Caco-2 (cell line): Measurements from ENCODE around the gene FOXN3. TPM values are rescaled to one million over a fixed set of nuclear protein-coding genes. Genes with fewer than 3 reads are reported as not detected.

Experiments
- BruUV-seq: library from RNA; stranded (reverse); fragments of 400-500 nt; replicated peaks from 2 replicates; lab custom pipeline; 2021; lab: Mats Ljungman, UMichigan
- CTCF ChIA-PET: fragments of 300-600 bp; sonication (Branson Sonifier 250); formaldehyde crosslinking; loops from one replicate; lab custom pipeline; 2022; ENCODE audit warnings: antibody characterized with exemption; lab: Charles Lee
- POLR2A ChIA-PET: fragments of 300-600 bp; sonication (Branson Sonifier 250); formaldehyde crosslinking; loops from one replicate; lab custom pipeline; 2022; ENCODE audit warnings: antibody characterized with exemption; lab: Charles Lee
- DNase-seq, 2 experiments: peaks; one replicate each; pipeline versions ENCODE4 v3.0.0 to v3.0.0-alpha.2; 2020 to 2022
- H3K27me3 ChIP-seq: replicated peaks from 2 replicates; pipeline ENCODE4 v1.6.0; 2011; ENCODE audit warnings: low read length; ENCODE audit not compliant: control insufficient read depth, insufficient read depth
- H3K36me3 ChIP-seq: 2 replicates; pipeline ENCODE4 v1.5.1; 2011; ENCODE audit warnings: low read length; ENCODE audit not compliant: control insufficient read depth, insufficient read depth
- H3K4me1 ChIP-seq: fragments of 250-450 bp; sonication (Bioruptor Pico); 2 replicates; pipeline ENCODE4 v1.5.1; 2020; ENCODE audit warnings: mild to moderate bottlenecking
- H3K4me3 ChIP-seq: 2 replicates; pipeline ENCODE4 v1.5.1; 2011; ENCODE audit warnings: low read depth, mild to moderate bottlenecking, control low read depth, low read length
- H3K9me3 ChIP-seq: fragments of 250-450 bp; sonication (Bioruptor Pico); 2 replicates; pipeline ENCODE4 v1.5.1; 2020; ENCODE audit warnings: mild to moderate bottlenecking, moderate library complexity
- H3K27ac Mint-ChIP-seq: one replicate; pipeline ENCODE4 v1.8.0; 2022; ENCODE audit warnings: mixed read lengths; ENCODE audit not compliant: unreplicated experiment
- H3K27me3 Mint-ChIP-seq: one replicate; pipeline ENCODE4 v1.8.0; 2022; ENCODE audit warnings: mixed read lengths; ENCODE audit not compliant: insufficient read depth, unreplicated experiment
- H3K36me3 Mint-ChIP-seq: one replicate; pipeline ENCODE4 v1.8.0; 2022; ENCODE audit warnings: mild to moderate bottlenecking, mixed read lengths; ENCODE audit not compliant: insufficient read depth, unreplicated experiment
- H3K4me1 Mint-ChIP-seq: one replicate; pipeline ENCODE4 v1.8.0; 2022; ENCODE audit warnings: low read depth, mixed read lengths; ENCODE audit not compliant: unreplicated experiment
- H3K4me3 Mint-ChIP-seq: one replicate; pipeline ENCODE4 v1.8.0; 2022; ENCODE audit warnings: mild to moderate bottlenecking, moderate library complexity, mixed read lengths; ENCODE audit not compliant: unreplicated experiment
- H3K9me3 Mint-ChIP-seq: one replicate; pipeline ENCODE4 v1.8.0; 2022; ENCODE audit warnings: mixed read lengths; ENCODE audit not compliant: unreplicated experiment
- CTCF ChIP-seq, 2 experiments: fragments of 200-600 bp in 1 of 2; IDR thresholded peaks; 1 replicate in 1 of 2; 2 replicates in 1 of 2; pipeline versions ENCODE4 v1.5.1 to v1.8.0; 2011 to 2022; ENCODE audit warnings: antibody characterized with exemption in 1 of 2, control low read depth in 1 of 2, inconsistent platforms in 1 of 2, low read depth in 1 of 2, low read length in 1 of 2, mild to moderate bottlenecking in 1 of 2, moderate library complexity in 1 of 2; ENCODE audit not compliant: insufficient read depth in 1 of 2, severe bottlenecking in 1 of 2, unreplicated experiment in 1 of 2
- intact Hi-C: fragments of 100-400 bp; cut with micrococcal nuclease; formaldehyde crosslinking; loops from one replicate; pipeline ENCODE4 v1.10.0; 2022; ENCODE audit not compliant: unreplicated experiment
- total RNA-seq: library from RNA; stranded (reverse); gene quantifications from 2 replicates; pipeline ENCODE4 v1.2.3, GENCODE V29; 2022

The FOXN3 gene
- total RNA-seq, 1 experiment from 2014 or later, result 20.6 TPM

- no peaks in the 10 kb centered on the region for H3K4me1 Mint-ChIP-seq
- H3K4me1 ChIP-seq, result no peaks in the 10 kb centered on the region
- H3K4me3 Mint-ChIP-seq, result no peak overlapping the region
- H3K9me3 Mint-ChIP-seq, result no peaks in the 10 kb centered on the region
- CTCF ChIA-PET, result no interaction called here
- no peak for TF ChIP-seq CTCF (IDR thresholded peaks at IDR 0.05; ENCODE audit: insufficient read depth in 1 of 2, low read depth in 1 of 2, low read length in 1 of 2, severe bottlenecking in 1 of 2, unreplicated experiment in 1 of 2)
- POLR2A ChIA-PET, result no interaction called here
- H3K36me3 ChIP-seq, result no peaks in the 10 kb centered on the region
- no peak overlapping the region for H3K27ac Mint-ChIP-seq
- DNase-seq, result no peak
- no peaks in the 10 kb centered on the region for H3K9me3 ChIP-seq
- intact Hi-C loops, result no loop called here
- H3K36me3 Mint-ChIP-seq, result peaks cover 4% of the 10 kb centered on the region
- no peak overlapping the region for H3K4me3 ChIP-seq
- no TSS peak for BruUV-seq
- no peaks in the 10 kb centered on the region for H3K27me3 ChIP-seq
- H3K27me3 Mint-ChIP-seq, result no peaks in the 10 kb centered on the region
Measured at GRCh38 chr14:89276424-89276975, 140.5 kb downstream of the FOXN3 start.

GRCh38 chr14:89270439-89271227, 146.4 kb downstream of the FOXN3 start:
- Histone ChIP-seq H3K4me3 (no peak overlapping the region), H3K27me3 (no peaks in the 10 kb centered on the region), H3K9me3 (no peaks in the 10 kb centered on the region), H3K36me3 (no peaks in the 10 kb centered on the region), H3K4me1 (no peaks in the 10 kb centered on the region)
- POLR2A ChIA-PET, result no interaction called here
- CTCF ChIA-PET, result no interaction called here
- intact Hi-C loops, result no loop called here
- no peak for DNase-seq
- Mint-ChIP-seq H3K36me3 (peaks cover 4% of the 10 kb centered on the region), H3K9me3 (no peaks in the 10 kb centered on the region), H3K4me1 (no peaks in the 10 kb centered on the region), H3K27ac (no peak overlapping the region), H3K27me3 (no peaks in the 10 kb centered on the region), H3K4me3 (no peak overlapping the region)
- BruUV-seq, result no TSS peak
- TF ChIP-seq CTCF (IDR thresholded peaks at IDR 0.05; ENCODE audit: insufficient read depth in 1 of 2, low read depth in 1 of 2, low read length in 1 of 2, severe bottlenecking in 1 of 2, unreplicated experiment in 1 of 2), result no peak

- CTCF ChIA-PET, result no interaction called here
- Histone ChIP-seq H3K4me3 (no peak overlapping the region), H3K36me3 (no peaks in the 10 kb centered on the region), H3K9me3 (no peaks in the 10 kb centered on the region), H3K4me1 (no peaks in the 10 kb centered on the region), H3K27me3 (no peaks in the 10 kb centered on the region)
- H3K4me1 Mint-ChIP-seq, result no peaks in the 10 kb centered on the region
- no TSS peak for BruUV-seq
- no peaks in the 10 kb centered on the region for H3K9me3 Mint-ChIP-seq
- no peaks in the 10 kb centered on the region for H3K27me3 Mint-ChIP-seq
- DNase-seq, result no peak
- TF ChIP-seq CTCF (IDR thresholded peaks at IDR 0.05; ENCODE audit: insufficient read depth in 1 of 2, low read depth in 1 of 2, low read length in 1 of 2, severe bottlenecking in 1 of 2, unreplicated experiment in 1 of 2), result no peak
- H3K4me3 Mint-ChIP-seq, result no peak overlapping the region
- POLR2A ChIA-PET, result no interaction called here
- H3K36me3 Mint-ChIP-seq, result peaks cover 4% of the 10 kb centered on the region
- H3K27ac Mint-ChIP-seq, result no peak overlapping the region
- intact Hi-C loops, result no loop called here
Measured at GRCh38 chr14:89269404-89269803, 147.6 kb downstream of the FOXN3 start.
